H1 (cell line): ENCODE measurements around the gene INHBC. TPM values are rescaled to one million over a fixed set of nuclear protein-coding genes. Genes with fewer than 3 reads are reported as not detected.

Experiments
- CHD1 ChIP-seq: IDR thresholded peaks from 2 replicates; pipeline ENCODE4 v1.6.1; 2012; ENCODE audit warnings: low read depth, low read length, improper control_type of control experiment
- GABPA ChIP-seq: IDR thresholded peaks from 2 replicates; pipeline ENCODE4 v1.6.1; 2011; ENCODE audit warnings: mild to moderate bottlenecking, low read length, moderate library complexity, borderline replicate concordance; ENCODE audit not compliant: insufficient read depth
- JUN ChIP-seq: IDR thresholded peaks from 2 replicates; pipeline ENCODE4 v1.6.1; 2011; ENCODE audit warnings: low read depth, mild to moderate bottlenecking, improper control_type of control experiment, low read length
- RBBP5 ChIP-seq: IDR thresholded peaks from 2 replicates; pipeline ENCODE4 v1.7.1; 2012; ENCODE audit warnings: low read depth, mild to moderate bottlenecking, inconsistent platforms, low read length, moderate library complexity, borderline replicate concordance
- RFX5 ChIP-seq: IDR thresholded peaks from 2 replicates; pipeline ENCODE4 v1.6.1; 2011; ENCODE audit warnings: low read depth, low read length, improper control_type of control experiment, borderline replicate concordance
- SP1 ChIP-seq: IDR thresholded peaks from 2 replicates; pipeline ENCODE4 v1.6.1; 2011; ENCODE audit warnings: low read depth, low read length
- SP4 ChIP-seq: IDR thresholded peaks from 2 replicates; pipeline ENCODE4 v1.6.1; 2012; ENCODE audit warnings: low read length, inconsistent platforms
- TEAD4 ChIP-seq: IDR thresholded peaks from 2 replicates; pipeline ENCODE4 v1.6.1; 2012; ENCODE audit warnings: low read depth, low read length, inconsistent platforms, mixed read lengths
- polyA plus RNA-seq, 7 experiments: library from polyadenylated mRNA; depleted of rRNA in 3 of 7; stranded (reverse) in 5 of 7; unstranded in 2 of 7; fragments of >200 nt in 5 of 7; fragments of 200-250 nt in 2 of 7; gene quantifications; 1 replicate in 5 of 7; 2 replicates in 1 of 7; 4 replicates in 1 of 7; pipeline versions ENCODE4 v1.2.1 to v1.2.3, GENCODE V29; 2011 to 2013; ENCODE audit warnings: missing spikeins in 2 of 7, mixed read lengths in 2 of 7
- total RNA-seq: library from RNA; stranded (reverse); fragmentation: NEBNext Ultra II Directional; extraction: Animal tissue kit (Norgen Biotek cat#: 25700); gene quantifications from 2 replicates; pipeline ENCODE4 v1.2.1, GENCODE V29; 2021

The INHBC gene
- total and polyA plus RNA-seq, 2 of the 8 experiments (the other 6 are each of a cell fraction or from before 2014, with no cell fraction given) = 0.15 TPM; not detected in 1

DNA sequence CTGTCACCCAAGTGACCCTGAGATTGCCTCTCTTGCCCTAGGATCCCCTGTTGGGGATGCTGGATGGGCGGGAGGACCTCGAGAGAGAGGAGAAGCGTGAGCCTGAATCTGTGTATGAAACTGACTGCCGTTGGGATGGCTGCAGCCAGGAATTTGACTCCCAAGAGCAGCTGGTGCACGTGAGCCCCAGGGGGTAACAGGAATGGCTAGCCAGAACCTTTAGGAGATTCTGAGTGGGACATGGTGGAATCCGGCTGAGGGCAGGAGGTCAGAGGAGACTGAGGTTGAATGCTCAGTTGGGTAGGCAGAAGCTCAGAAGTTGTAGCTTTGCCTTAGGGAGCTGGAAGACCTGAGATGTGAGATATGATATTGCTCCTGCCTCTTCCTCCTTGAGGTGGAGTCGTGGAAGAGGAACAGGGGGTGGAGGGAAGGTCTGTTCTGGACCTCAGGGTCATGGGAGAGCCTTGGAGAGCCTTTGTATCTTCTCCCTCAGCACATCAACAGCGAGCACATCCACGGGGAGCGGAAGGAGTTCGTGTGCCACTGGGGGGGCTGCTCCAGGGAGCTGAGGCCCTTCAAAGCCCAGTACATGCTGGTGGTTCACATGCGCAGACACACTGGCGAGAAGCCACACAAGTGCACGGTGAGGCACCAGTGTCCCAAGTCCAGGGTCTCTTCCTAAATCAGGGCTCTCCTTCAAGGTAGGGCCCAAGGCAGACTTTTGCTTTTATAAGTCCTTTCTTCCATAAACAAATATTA is 31.3 kb downstream of the INHBC start (continued):
- TF ChIP-seq RFX5 (no peak), RBBP5 (no peak), GABPA (no peak), JUN (no peak), TEAD4 (no peak), SP1 (no peak), SP4 (no peak), CHD1 (no peak)
- TF ChIP-seq, all 59 proteins: peak for 0
